ENCODE results near the gene MLF2. TPM values are rescaled to one million over a fixed set of nuclear protein-coding genes. Genes with fewer than 3 reads are reported as not detected.
"Not testable (repeated sequence)": the region's sequence is repeated elsewhere in the genome, so short reads cannot be mapped to it uniquely, and the experiment has no call there.

Gene MLF2
- polyA plus RNA-seq, 1 experiment: 241 TPM

GRCh38 chr12:6748761-6749160 lies 4.2 kb downstream of the MLF2 start:
- ChIA-PET POLR2A (no interaction called here), CTCF (no interaction called here)
- H3K4me3 ChIP-seq (ENCODE audit: low read depth, low read length): no peak overlapping the region
- no peak for TF ChIP-seq CTCF (IDR thresholded peaks at IDR 0.05; ENCODE audit: low read depth, low read length)
- H3K27me3 ChIP-seq (ENCODE audit: control insufficient read depth, insufficient read depth, low read length): no peaks in the 10 kb centered on the region
- no peaks in the 10 kb centered on the region; the same call in 1 of the 2 replicates for H3K9me3 ChIP-seq (ENCODE audit: control insufficient read depth, insufficient read depth, low read length)
- DNase-seq (ENCODE audit: low read depth, low spot score): no peak
- no peak overlapping the region for H3K27ac ChIP-seq (ENCODE audit: low read depth, low read length)

GRCh38 chr12:6747216-6747615 lies 5.7 kb downstream of the MLF2 start:
- H3K4me3 ChIP-seq (ENCODE audit: low read depth, low read length): no peak overlapping the region
- H3K27ac ChIP-seq (ENCODE audit: low read depth, low read length): no peak overlapping the region
- TF ChIP-seq CTCF (IDR thresholded peaks at IDR 0.05; ENCODE audit: low read depth, low read length): no peak
- no peaks in the 10 kb centered on the region; the same call in 1 of the 2 replicates for H3K9me3 ChIP-seq (ENCODE audit: control insufficient read depth, insufficient read depth, low read length)
- ChIA-PET CTCF (no interaction called here), POLR2A (interaction anchor here (1.4 kb wide), 1 partner anchor 23 kb away, joined by 8 read pairs; the partner anchor contains the start of gene COPS7A)
- H3K27me3 ChIP-seq (ENCODE audit: control insufficient read depth, insufficient read depth, low read length): no peaks in the 10 kb centered on the region
- no peak for DNase-seq (ENCODE audit: low read depth, low spot score)

GRCh38 chr12:6745741-6746525 lies 7.0 kb downstream of the MLF2 start:
- no peak overlapping the region for H3K4me3 ChIP-seq (ENCODE audit: low read depth, low read length)
- ChIA-PET POLR2A (interaction anchor here (0.6 to 1.1 kb wide), 2 partner anchors 10 to 57 kb away, joined by 4 to 6 read pairs; partner anchors contain the start of gene ZNF384), CTCF (interaction anchor here (3.8 kb wide), 1 partner anchor 7 kb away, joined by 24 read pairs; the partner anchor contains the start of gene MLF2)

GRCh38 chr12:6743300-6743699 lies 9.6 kb downstream of the MLF2 start:
- not testable (repeated sequence) for H3K27me3 ChIP-seq (ENCODE audit: control insufficient read depth, insufficient read depth, low read length); DNase-seq (ENCODE audit: low read depth, low spot score); H3K27ac ChIP-seq (ENCODE audit: low read depth, low read length); H3K4me3 ChIP-seq (ENCODE audit: low read depth, low read length); H3K9me3 ChIP-seq (ENCODE audit: control insufficient read depth, insufficient read depth, low read length)
- ChIA-PET POLR2A (interaction anchor here (1.2 kb wide), 1 partner anchor 23 kb away, joined by 3 read pairs; the partner anchor contains the start of gene PTMS), CTCF (interaction anchor here (0.6 to 3.8 kb wide), 2 partner anchors 10 to 33 kb away, joined by 5 to 24 read pairs; partner anchors contain the start of gene MLF2)

More at GRCh38 chr12:6745741-6746525, 7.0 kb downstream of the MLF2 start:
- no peak for TF ChIP-seq CTCF (IDR thresholded peaks at IDR 0.05; ENCODE audit: low read depth, low read length)
- H3K27me3 ChIP-seq (ENCODE audit: control insufficient read depth, insufficient read depth, low read length): no peaks in the 10 kb centered on the region
- H3K9me3 ChIP-seq (ENCODE audit: control insufficient read depth, insufficient read depth, low read length): no peaks in the 10 kb centered on the region; the same call in 1 of the 2 replicates
- no peak overlapping the region for H3K27ac ChIP-seq (ENCODE audit: low read depth, low read length)
- DNase-seq (ENCODE audit: low read depth, low spot score): no peak

GRCh38 chr12:6742834-6743233 lies 10.1 kb downstream of the MLF2 start:
- DNase-seq (ENCODE audit: low read depth, low spot score): no peak
- Histone ChIP-seq H3K27me3 (ENCODE audit: control insufficient read depth, insufficient read depth, low read length) (no peaks in the 10 kb centered on the region), H3K27ac (ENCODE audit: low read depth, low read length) (no peak overlapping the region), H3K4me3 (ENCODE audit: low read depth, low read length) (no peak overlapping the region), H3K9me3 (ENCODE audit: control insufficient read depth, insufficient read depth, low read length) (no peaks in the 10 kb centered on the region)
- ChIA-PET POLR2A (interaction anchor here (1.2 kb wide), 1 partner anchor 24 kb away, joined by 3 read pairs; the partner anchor contains the start of gene PTMS), CTCF (interaction anchor here (0.6 to 3.8 kb wide), 2 partner anchors 10 to 33 kb away, joined by 5 to 24 read pairs; partner anchors contain the start of gene MLF2)
- no peak for TF ChIP-seq CTCF (IDR thresholded peaks at IDR 0.05; ENCODE audit: low read depth, low read length)

- CTCF ChIA-PET: interaction anchor here (3.8 kb wide), 1 partner anchor 11 kb away, joined by 24 read pairs; the partner anchor contains the start of gene MLF2
- POLR2A ChIA-PET: interaction anchor here (1.2 kb wide), 1 partner anchor 24 kb away, joined by 3 read pairs; the partner anchor contains the start of gene PTMS
- H3K9me3 ChIP-seq (ENCODE audit: control insufficient read depth, insufficient read depth, low read length); H3K4me3 ChIP-seq (ENCODE audit: low read depth, low read length); H3K27me3 ChIP-seq (ENCODE audit: control insufficient read depth, insufficient read depth, low read length); H3K27ac ChIP-seq (ENCODE audit: low read depth, low read length); DNase-seq (ENCODE audit: low read depth, low spot score): not testable (repeated sequence)
Observed at GRCh38 chr12:6742080-6742479, 10.9 kb downstream of the MLF2 start.

All from AG04450 (cell line).